Measurements from ENCODE around the gene ESCO1. TPM values are rescaled to one million over a fixed set of nuclear protein-coding genes. Genes with fewer than 3 reads are reported as not detected.

The ESCO1 gene
- total RNA-seq, 1 donor from 2014 or later, result 23.9 TPM

DNA sequence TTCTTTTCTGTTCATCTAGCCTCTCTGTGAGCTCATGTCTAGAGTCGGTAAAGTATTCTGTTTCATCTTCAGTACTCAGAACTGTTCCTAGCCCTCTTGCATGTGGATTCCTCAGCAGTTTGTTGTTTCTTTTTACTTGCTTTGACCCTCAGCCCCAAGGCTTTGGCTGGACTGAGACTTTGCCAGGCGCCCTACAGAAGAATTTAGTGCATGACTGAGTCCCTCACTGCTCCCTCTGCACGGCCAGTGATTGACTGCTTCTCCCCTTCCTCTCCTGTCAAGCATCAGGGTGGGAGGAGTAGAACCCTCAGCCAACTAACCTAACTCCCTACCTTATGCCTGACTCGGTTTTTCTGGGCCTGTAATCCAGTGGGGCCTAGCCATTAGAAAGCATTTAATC is 109.8 kb downstream of the ESCO1 start:
- DNase-seq (ENCODE audit: low read depth), result no peak

DNA sequence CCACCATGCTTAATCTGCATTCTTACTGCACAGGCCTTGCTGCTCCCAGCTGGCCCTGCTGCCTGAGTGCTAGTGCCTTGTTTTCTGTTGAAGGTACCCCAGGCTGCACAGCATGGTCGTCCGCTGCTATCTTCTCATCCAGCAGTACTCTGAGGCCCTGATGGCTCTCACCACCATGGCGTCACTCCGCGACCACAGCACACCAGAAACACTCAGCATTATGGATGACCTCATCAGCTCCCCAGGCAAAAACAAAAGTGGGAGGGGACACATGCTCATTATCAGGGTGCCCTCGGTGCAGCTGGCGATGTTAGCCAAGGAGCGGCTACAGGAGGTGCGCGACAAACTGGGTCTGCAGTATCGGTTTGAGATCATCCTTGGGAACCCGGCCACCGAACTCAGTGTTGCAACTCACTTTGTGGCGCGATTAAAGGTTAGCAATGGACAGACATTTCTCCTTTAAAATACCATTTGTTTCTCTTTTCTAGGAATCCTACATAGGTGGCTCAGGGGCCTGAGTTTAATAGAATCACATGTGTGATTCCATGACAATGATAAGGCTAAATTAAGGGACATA is 110.5 kb downstream of the ESCO1 start:
- no peak for DNase-seq (ENCODE audit: low read depth)

DNA sequence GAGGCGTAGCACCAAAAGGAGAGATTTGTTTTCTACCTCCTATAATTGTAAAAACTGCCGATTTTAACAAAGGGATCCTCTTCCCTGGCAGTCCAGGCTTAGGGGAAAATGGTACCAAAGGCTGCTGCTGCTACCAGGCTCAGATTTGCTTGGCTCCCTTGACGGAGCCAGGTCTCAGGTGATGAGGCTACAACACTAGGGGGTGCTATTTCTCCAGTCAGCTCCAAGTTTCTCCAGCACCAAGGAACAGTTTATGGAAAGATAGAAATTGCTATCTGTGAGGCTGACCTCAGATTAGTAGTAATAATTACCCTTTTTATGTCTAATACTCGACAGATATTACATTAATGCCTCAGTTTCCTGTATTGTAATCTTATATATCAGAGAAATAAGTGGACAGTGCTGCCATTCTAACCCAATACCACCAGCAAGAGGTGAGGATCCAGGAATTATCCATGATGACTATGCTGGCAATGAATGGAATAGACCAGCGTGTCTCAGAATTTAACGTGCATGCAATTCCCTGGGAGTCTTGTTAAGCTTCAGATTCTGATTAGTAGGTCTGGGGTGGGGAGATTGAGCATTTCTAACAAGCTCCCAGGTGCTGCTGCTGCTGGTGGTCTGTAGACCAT is 111.3 kb downstream of the ESCO1 start:
- DNase-seq (ENCODE audit: low read depth), result peak; percentile 62

DNA sequence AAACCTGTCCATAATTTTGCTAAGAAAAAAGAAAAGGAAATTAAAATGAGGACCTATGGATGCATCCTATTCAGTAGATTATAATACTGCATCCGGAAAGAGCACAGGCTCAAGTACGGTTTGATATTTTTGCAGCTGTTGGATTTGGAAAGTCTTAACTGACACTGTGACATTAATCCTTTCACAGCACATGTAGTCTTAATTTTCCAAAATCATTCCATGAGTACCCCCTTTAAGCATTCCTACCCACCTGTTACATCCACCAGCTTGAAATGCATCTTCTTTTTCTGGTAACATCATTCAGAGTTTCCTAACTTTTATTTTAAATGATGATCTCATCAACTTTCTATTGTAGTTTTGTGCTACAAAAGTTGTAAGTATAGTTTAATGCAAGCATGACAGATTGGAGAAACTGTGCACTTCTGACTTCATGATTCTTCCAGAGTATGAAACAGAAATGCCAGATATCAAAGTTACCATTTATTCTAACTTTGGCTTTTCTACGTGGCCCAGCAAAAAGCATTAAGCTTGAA is 113.5 kb downstream of the ESCO1 start:
- peak; percentile 92 for DNase-seq (ENCODE audit: low read depth)

DNA sequence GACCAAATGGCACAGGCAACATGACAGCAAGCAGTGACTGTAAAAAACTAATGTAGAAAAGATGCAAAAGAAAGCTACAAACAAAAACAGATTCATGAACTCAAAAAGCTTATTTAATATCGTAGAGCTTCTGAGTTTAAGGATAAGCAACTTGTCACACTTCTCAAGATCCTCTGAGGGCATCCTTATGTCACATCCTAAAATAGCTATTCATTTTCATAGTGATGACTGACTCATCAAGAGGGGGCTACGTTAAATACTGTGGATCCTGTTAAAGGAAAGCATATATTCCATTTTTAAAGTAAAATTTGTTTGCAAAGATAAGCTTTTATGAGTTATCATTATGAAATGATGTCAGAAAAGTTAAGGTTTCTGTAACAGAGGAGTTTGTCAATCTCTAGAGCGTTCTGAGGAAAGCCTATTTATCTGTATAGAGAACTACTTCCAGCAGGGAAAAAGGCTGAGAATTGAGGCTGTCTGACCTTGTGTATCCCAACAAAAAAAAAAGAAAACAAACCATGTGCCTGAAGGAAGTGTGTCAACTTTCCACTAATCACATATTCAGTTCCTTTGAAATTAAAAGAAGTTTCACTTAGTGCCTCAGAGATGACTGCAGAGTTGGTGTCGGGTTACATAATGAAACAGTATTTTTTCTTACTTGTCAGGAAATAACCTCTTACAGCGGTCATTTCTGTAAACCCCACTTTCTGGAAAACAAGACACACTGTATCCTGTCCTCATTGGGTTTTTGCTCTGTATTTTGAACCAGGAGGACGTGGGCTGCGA is 115.5 kb downstream of the ESCO1 start:
- DNase-seq (ENCODE audit: low read depth), result peak; percentile 79

DNA sequence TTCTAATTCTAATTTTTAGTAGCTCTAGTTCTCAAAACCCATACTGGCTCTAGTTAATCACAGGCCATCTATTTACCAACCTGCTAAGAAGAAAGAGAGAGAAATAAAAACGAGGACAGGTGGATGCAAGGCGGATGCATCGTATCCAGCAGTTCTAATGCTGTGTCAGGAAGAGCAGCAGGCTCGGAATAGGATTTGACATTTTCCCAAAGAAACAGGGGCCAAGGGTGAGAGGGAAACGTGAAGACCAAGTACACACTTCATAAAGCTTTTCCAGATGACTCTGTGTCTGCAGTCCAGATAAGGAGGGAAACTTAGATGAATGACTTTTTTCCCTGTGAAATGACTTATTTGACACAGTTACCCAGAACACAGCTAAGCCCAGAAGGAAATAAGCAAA is 117.5 kb downstream of the ESCO1 start:
- no peak for DNase-seq (ENCODE audit: low read depth)

DNA sequence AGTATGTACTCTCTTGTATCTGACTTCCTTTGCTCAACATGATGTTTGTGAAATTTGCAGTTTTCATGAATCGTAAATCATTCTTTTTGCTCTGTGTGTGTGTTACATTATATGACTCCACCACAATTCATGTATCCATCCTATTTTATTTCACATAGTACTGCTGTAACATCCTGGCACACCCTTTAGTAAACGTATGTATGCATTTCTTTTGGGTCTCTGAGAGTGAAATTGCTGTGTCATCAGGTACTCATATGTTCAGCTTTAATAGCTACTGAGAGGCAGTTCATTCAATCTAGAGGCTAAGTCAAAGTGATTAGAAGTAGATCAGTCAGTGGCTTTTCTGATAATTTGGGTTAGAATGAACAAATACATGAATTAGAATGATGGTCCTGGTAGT is 118.8 kb downstream of the ESCO1 start:
- no peak for DNase-seq (ENCODE audit: low read depth)

DNA sequence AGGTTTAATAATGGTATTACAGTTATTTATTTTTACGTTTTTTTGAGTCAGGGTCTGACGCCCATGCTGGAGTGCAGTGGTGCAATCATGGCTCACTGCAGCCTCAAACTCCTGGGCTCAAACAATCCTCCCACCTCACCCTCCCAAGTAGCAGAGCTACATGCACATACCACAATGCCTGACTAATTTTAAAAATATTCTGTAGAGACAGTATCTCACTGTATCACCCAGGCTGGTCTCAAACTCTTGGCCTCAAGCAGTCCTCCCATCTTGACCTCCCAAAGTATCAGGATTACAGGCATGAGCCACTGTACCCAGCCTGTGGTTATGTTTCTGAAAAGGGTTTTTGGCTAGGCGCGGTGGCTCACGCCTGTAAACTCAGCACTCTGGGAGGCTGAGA is 120.8 kb downstream of the ESCO1 start:
- no peak for DNase-seq (ENCODE audit: low read depth)

Other genes with a start within 250 kb of the ESCO1 start
- 15.1 and 15.6 TPM in 2 replicates for gene SNRPD1, start 11.6 kb upstream of the ESCO1 start, total RNA-seq
- 1.4 and 2.9 TPM in 2 replicates for gene ABHD3, start 104.1 kb upstream of the ESCO1 start, total RNA-seq
- 88.3 and 95.2 TPM in 2 replicates for gene MIB1, start 140.1 kb upstream of the ESCO1 start, total RNA-seq